GM12891 (cell line): ENCODE measurements around the gene ZMIZ2.
A peak's percentile ranks its signal among the peaks of the same experiment; 100 is the strongest.

Experiments
- DNase-seq: peaks from one replicate; pipeline ENCODE4 v3.0.0; 2011; ENCODE audit warnings: low spot score; ENCODE audit not compliant: insufficient read length
- FAIRE-seq: peaks from 2 replicates; lab custom pipeline; 2011; peaks lifted over from hg19 to GRCh38; lab: Jason Lieb, UNC
- PAX5 ChIP-seq: IDR thresholded peaks from 2 replicates; pipeline ENCODE4 v1.6.1; 2011; ENCODE audit warnings: low read length, moderate library complexity, mild to moderate bottlenecking; ENCODE audit not compliant: insufficient read depth, severe bottlenecking
- POLR2A ChIP-seq: IDR thresholded peaks from 2 replicates; pipeline ENCODE4 v1.6.1; 2011; ENCODE audit warnings: low read depth, low read length, control low read depth
- POLR2AphosphoS5 ChIP-seq: IDR thresholded peaks from 2 replicates; pipeline ENCODE4 v1.6.1; 2011; ENCODE audit warnings: low read depth, low read length, control low read depth
- POU2F2 ChIP-seq: IDR thresholded peaks from 2 replicates; pipeline ENCODE4 v1.6.1; 2011; ENCODE audit warnings: low read depth, mild to moderate bottlenecking, control low read depth, low read length, moderate library complexity
- SPI1 ChIP-seq: IDR thresholded peaks from 2 replicates; pipeline ENCODE4 v1.6.1; 2011; ENCODE audit warnings: low read depth, low read length, control low read depth
- TAF1 ChIP-seq: IDR thresholded peaks from 2 replicates; pipeline ENCODE4 v1.6.1; 2011; ENCODE audit warnings: low read depth, low read length, control low read depth

The ZMIZ2 gene

GRCh38 chr7:44740055-44740454 is 8.6 kb upstream of the ZMIZ2 start:
- FAIRE-seq (no peak), DNase-seq (no peak)
- TF ChIP-seq PAX5: no peak
- TF ChIP-seq POU2F2: no peak
- TF ChIP-seq SPI1: no peak
- TF ChIP-seq TAF1: no peak
- TF ChIP-seq POLR2AphosphoS5: no peak
- TF ChIP-seq POLR2A: no peak

DNA sequence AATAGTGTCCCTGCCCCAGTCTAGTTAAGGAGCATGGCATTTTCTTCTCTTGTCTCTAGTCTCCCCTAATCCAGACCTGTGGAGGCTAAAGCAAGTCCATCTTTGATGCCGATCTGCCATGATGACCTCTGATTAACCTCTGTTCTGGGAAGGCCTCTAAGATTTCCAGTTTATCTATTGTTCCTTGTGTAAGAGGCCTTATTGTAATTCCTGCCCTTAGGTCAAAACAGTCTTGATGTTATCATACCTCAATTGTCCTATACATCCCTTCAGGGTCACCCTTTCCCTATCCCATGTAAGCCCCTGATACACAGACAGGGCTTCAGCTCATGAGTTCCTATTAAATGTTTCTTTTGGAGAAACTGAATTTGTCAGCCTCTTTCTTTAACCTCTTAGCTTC is 4.9 kb upstream of the ZMIZ2 start:
- DNase-seq: no peak
- FAIRE-seq: no peak

GRCh38 chr7:44748948-44749731 is 493 bp downstream of the ZMIZ2 start:
- FAIRE-seq (peak; percentile 74), DNase-seq (no peak)
- TF ChIP-seq SPI1 (no peak), POLR2A (peak; percentile 56; the same call in 1 of the 2 replicates), POLR2AphosphoS5 (peak; percentile 26; the same call in 1 of the 2 replicates)

More for the DNA sequence above, 4.9 kb upstream of the ZMIZ2 start:
- TF ChIP-seq POU2F2 (no peak), TAF1 (no peak), SPI1 (no peak), POLR2AphosphoS5 (no peak), PAX5 (no peak), POLR2A (no peak)

GRCh38 chr7:44749992-44750391 is 1.3 kb downstream of the ZMIZ2 start:
- TF ChIP-seq TAF1 (no peak), POLR2AphosphoS5 (0 out of 2 replicates have a peak, but pooled peaks have one; percentile 21)
- FAIRE-seq (no peak), DNase-seq (no peak)

DNA sequence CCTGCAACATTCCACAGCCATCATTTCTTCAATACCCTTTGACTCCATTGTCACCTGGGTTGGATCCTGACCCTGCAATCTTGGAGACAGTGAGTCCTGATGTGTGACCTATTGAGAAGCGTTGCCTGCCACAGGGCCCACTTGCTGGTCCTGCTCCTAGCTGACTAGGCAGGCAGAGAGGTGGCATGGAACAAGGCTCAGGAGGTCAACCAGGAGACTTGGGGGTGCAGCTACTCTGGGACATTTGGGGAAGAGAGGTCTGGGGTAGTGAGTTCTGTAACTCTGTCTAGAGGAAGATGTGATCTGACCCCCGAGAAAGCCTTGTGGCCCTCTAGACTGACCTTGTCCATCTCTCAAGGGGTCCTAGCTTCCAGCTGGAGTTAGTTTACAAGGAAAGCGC is 1.8 kb downstream of the ZMIZ2 start:
- FAIRE-seq (peak; percentile 16), DNase-seq (no peak)
- TF ChIP-seq SPI1: no peak
- no peak for TF ChIP-seq POLR2A
- TF ChIP-seq POU2F2: no peak
- no peak for TF ChIP-seq TAF1

GRCh38 chr7:44750921-44751571 is 2.4 kb downstream of the ZMIZ2 start:
- peak; percentile 89 for FAIRE-seq
- TF ChIP-seq SPI1 (peak; percentile 97), PAX5 (peak; percentile 56), POLR2A (peak; percentile 77), POLR2AphosphoS5 (peak; percentile 67; the same call in 1 of the 2 replicates), POU2F2 (no peak), TAF1 (peak; percentile 81; the same call in 1 of the 2 replicates)
- DNase-seq: peak; percentile 61

GRCh38 chr7:44752822-44753221 is 4.2 kb downstream of the ZMIZ2 start:
- TF ChIP-seq POU2F2 (no peak), PAX5 (no peak), SPI1 (no peak), TAF1 (no peak), POLR2AphosphoS5 (no peak), POLR2A (no peak)
- FAIRE-seq (no peak), DNase-seq (no peak)

GRCh38 chr7:44754802-44755697 is 6.4 kb downstream of the ZMIZ2 start:
- no peak for FAIRE-seq
- DNase-seq: no peak
- TF ChIP-seq POLR2A: no peak
- TF ChIP-seq PAX5: no peak
- no peak for TF ChIP-seq POLR2AphosphoS5
- TF ChIP-seq SPI1: no peak
- TF ChIP-seq TAF1: no peak
- no peak for TF ChIP-seq POU2F2
